Erythroblast (primary cell): ENCODE results near the gene NOD2.

Source experiments
- GATA1 ChIP-seq: IDR thresholded peaks from 2 replicates; pipeline ENCODE4 v1.6.1; 2011; ENCODE audit warnings: low read depth, mild to moderate bottlenecking, control low read depth, low read length, moderate library complexity
- POLR2A ChIP-seq: IDR thresholded peaks from 2 replicates; pipeline ENCODE4 v1.6.1; 2011; ENCODE audit warnings: mild to moderate bottlenecking, low read length

GRCh38 chr16:50733468-50733867 is 40.1 kb downstream of the NOD2 start:
- TF ChIP-seq POLR2A (no peak), GATA1 (no peak)
